Measurements from ENCODE around the gene ATP10A. TPM values are rescaled to one million over a fixed set of nuclear protein-coding genes. Genes with fewer than 3 reads are reported as not detected.

ATP10A gene
- total and polyA plus RNA-seq, 9 of the 15 experiments (the other 6 are each of a cell fraction or from before 2014, with no cell fraction given), result 0.09 TPM; not detected in 8

DNA sequence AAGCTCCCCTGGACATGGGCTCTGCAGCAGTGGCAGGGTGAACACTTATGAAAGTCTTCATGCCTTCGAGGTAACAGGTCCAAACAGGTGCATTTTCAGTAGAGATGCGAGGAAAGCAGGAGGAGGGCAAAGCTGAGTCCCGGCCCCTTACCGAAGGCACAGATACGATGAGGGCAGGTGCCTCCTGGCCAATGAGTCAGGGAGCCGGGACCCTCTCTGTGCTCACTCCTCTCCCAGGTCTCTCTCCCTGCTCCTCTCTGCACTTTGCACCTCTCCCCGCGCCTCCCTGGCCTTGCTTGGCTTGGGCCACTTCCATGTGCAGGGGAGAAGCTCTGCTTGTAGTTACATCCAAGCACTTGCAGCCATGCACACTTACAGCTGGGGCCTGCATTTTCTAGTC, 187.1 kb downstream of the ATP10A start:
- no peaks in the 10 kb centered on the region for H3K36me3 ChIP-seq (ENCODE audit: control insufficient read depth, insufficient read depth, low read length)
- H3K27me3 ChIP-seq (ENCODE audit: control insufficient read depth in 2 of 2, insufficient read depth in 2 of 2, low read length in 2 of 2), result peaks cover 2 to 51% of the 10 kb centered on the region in 2 experiments; a peak in 4 of 5 replicates
- H3K4me1 ChIP-seq (replicated peaks in 1 of 2; ENCODE audit: control insufficient read depth in 2 of 2, insufficient read depth in 2 of 2, low read length in 2 of 2), result no peaks in the 10 kb centered on the region
- H3K4me3 ChIP-seq, result no peak overlapping the region
- H3K9me3 ChIP-seq (replicated peaks; ENCODE audit: control insufficient read depth, insufficient read depth, low read depth, low read length), result no peaks in the 10 kb centered on the region
- in situ Hi-C loops (cut with MboI) (no loop called here), intact Hi-C loops (cut with micrococcal nuclease) (no loop called here)
- ATAC-seq, result no peak
- H4K20me1 ChIP-seq (replicated peaks; ENCODE audit: control insufficient read depth, insufficient read depth, low read length), result no peaks in the 10 kb centered on the region; the same call in 1 of the 2 replicates
- POLR2A ChIA-PET, result interaction anchor here (0.6 to 0.9 kb wide), 2 partner anchors 13 to 483 kb away, joined by 3 read pairs; no protein-coding TSS in a partner anchor
- DNase-seq (ENCODE audit: extremely low read depth in 1 of 4, low spot score in 3 of 4), result no peak
- CTCF ChIA-PET (ENCODE audit: low intra/inter-chr PET ratio), result no interaction called here
- H3K9me1 ChIP-seq (ENCODE audit: control insufficient read depth, insufficient read depth, low read length), result no peaks in the 10 kb centered on the region
- no peak overlapping the region for H2AFZ ChIP-seq (ENCODE audit: low read depth, low read length)
- FAIRE-seq, result no peak
- no peak overlapping the region for H3K4me2 ChIP-seq (ENCODE audit: insufficient read depth, low read length)
- 1% methylated on average over 8 of the region's 8 CpGs for WGBS (ENCODE audit: insufficient coverage, low coverage, missing lambda C conversion rate)
- no peak overlapping the region for H3K9ac ChIP-seq (ENCODE audit: insufficient read depth in 1 of 2, low read depth in 2 of 2, low read length in 2 of 2)
- H3K27ac ChIP-seq (ENCODE audit: extremely low read depth, low read depth, low read length), result no peak overlapping the region
- no peaks in the 10 kb centered on the region for H3K79me2 ChIP-seq (ENCODE audit: control insufficient read depth, insufficient read depth, low read length)
- no TSS peak for BruUV-seq (replicated peaks)
- no peak for TF ChIP-seq ILK (tag; IDR thresholded peaks at IDR 0.05; ENCODE audit: borderline replicate concordance, low read depth)
- TF ChIP-seq MCM2 (IDR thresholded peaks at IDR 0.05; ENCODE audit: low read depth), result no peak
- no peak for TF ChIP-seq RUNX1 (IDR thresholded peaks at IDR 0.05; ENCODE audit: low read depth)
- TF ChIP-seq DPF2 (IDR thresholded peaks at IDR 0.05), result no peak
- TF ChIP-seq SMARCA5 (IDR thresholded peaks at IDR 0.05), result no peak
- TF ChIP-seq RBM15 (IDR thresholded peaks at IDR 0.05; ENCODE audit: insufficient read depth, low read length), result no peak
- no peak for TF ChIP-seq RNF219 (CRISPR knock-in tag; IDR thresholded peaks at IDR 0.05)
- no peak for TF ChIP-seq HNRNPK (IDR thresholded peaks at IDR 0.05; ENCODE audit: low read depth, low read length, poor library complexity, severe bottlenecking)
- no peak for TF ChIP-seq HDAC1 (IDR thresholded peaks at IDR 0.05)
- no peak for TF ChIP-seq SP1 (CRISPR knock-in tag; IDR thresholded peaks at IDR 0.05)
- TF ChIP-seq ZNF282 (CRISPR knock-in tag; IDR thresholded peaks at IDR 0.05), result no peak
- no peak for TF ChIP-seq NFE2 (IDR thresholded peaks at IDR 0.05; ENCODE audit: low read depth)
- no peak for TF ChIP-seq RREB1 (CRISPR knock-in tag; IDR thresholded peaks at IDR 0.05)
